NCI-H526 treated with DMSO at 0.1 percent for 48 hours (cell line): ENCODE results near the gene GNG2.

Experiments used
- DNase-seq: peaks from one replicate; lab custom pipeline; 2025; lab: John Stamatoyannopoulos, UW

Gene GNG2

GRCh38 chr14:51942971-51943370 lies 82.6 kb downstream of the GNG2 start:
- no peak for DNase-seq

DNA sequence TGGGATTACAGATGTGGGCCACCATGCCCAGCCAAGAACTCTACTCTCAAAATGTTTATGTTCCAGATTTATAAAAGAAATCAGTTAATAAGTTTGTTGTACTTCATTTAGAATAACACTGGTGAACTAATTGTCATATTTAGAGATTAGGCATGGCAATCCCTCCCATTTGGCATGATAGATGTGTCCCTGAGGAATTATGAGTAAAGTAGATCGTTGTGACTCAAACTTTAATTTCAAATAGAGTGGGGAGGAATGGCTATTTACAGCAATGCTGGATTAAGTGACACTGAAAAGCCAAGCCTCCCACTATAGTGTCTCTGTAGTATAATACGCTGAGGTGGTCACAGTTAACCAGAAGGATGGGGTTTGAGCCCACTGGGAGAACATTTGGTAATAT lies 89.6 kb downstream of the GNG2 start:
- DNase-seq = no peak

DNA sequence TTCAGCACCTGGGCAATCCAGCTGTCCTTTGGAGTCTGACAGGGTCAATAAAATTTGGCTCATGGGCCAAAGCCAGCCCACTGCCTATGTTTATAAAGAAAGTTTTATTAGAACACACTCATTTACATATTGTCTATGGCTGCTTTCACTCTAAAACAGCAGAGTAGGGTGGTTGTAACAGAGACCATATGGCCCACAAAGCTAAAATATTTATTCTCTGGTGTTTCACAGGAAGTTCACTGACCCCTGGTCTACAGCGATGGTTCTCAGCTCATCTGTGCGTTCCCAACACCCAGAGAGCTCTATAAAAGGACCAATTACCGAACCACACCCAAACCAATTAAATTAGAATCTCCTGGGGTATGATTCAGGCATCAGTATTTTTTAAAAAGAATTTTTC lies 91.2 kb downstream of the GNG2 start:
- no peak for DNase-seq

DNA sequence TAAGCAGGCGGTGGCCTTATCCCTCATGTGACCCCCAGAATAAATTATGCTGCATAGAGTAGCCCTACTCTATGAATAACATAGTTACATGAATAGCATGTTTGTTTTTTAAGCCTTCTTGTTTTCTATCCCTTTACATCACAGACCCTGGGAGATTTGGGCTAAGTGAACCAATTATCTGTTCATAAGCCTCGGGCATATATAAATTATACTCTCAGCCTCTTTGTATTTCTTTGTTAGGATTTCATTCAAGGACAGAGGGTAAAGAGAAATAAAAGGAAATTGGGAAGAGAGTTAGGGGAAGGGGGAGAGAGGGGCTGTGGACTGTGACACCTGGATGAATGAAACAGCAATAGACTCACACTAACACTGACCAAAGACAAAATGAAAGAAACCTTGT lies 93.6 kb downstream of the GNG2 start:
- DNase-seq = no peak

GRCh38 chr14:51954657-51955056 lies 94.2 kb downstream of the GNG2 start:
- DNase-seq = no peak

DNA sequence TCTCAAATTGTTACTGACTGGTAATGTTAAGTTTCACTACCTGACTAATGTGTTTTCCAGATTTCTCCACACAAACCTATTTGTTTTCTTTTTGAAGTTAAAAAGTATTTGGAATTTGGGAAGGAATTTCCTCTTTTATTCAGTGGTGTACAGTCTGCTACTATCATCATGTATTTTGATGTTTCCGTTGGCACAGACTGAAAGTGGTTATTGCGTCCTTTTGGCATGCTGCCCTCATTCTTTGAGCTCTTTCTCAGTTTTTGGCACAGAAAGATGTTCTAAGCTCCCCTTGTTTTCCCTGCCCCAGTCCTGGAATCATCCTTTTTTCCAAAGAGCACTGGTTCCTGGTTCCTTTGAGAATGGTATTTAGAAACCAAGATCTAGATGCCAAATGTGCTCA lies 97.5 kb downstream of the GNG2 start:
- no peak for DNase-seq

DNA sequence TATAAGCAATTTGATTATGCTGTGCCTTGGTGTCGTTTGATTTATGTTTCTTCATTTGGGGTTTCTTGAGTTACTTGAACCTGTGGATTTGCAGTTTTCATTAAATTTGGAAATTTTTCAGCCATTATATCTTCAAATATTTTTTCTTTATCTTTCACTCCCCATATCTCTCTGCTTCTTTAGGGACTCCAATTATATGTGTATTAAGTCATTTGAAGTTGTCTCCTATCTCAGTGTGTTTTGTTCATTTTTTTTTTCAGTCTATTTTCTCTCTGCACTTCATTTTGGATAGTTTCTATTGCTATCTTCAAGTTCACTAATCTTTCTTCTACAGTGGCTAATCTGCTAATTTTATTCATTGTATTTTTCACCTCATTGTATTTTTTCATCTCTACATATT lies 99.5 kb downstream of the GNG2 start:
- DNase-seq = no peak

DNA sequence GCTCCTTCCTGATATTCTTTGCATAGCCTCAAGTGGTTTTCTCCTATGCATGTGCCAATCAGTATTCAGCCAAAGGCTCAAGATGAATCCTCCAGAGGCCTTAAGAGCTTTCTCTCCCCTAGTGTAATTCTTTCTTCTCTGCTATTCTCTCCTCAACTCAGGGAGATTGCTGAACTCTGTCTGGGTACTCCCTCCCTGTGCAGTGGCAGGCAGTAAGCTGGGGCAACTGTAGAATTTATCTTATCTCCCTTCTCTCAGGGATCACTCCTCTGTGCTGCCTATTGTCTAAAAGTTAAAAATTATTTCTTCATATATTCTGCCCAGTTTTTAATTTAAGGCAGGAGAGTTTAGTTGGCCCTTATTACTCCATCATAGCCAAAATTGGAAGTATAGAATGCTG lies 100.5 kb downstream of the GNG2 start:
- no peak for DNase-seq

- no peak for DNase-seq
Measured at GRCh38 chr14:51962711-51963110, 102.3 kb downstream of the GNG2 start.

DNA sequence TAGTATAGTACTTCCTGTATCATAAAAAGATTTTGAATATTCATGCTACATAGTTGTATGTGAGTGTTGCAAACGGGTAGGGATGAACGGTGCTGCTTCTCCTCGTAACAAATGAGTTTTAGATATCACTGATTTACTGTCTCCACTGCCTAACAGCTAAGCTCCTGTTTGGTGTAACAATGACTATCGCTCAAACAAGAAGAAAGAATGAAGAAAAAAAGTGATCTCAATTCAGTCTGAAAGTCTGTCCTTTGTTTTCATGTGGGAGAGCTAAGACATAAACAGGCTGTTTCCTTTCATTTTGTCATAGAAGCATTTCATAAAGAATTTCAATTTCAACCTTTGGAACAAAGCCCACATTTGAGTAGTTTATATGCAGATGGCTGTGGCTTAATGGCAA lies 102.9 kb downstream of the GNG2 start:
- DNase-seq = no peak

GRCh38 chr14:51967521-51967920 lies 107.1 kb downstream of the GNG2 start:
- no peak for DNase-seq

DNA sequence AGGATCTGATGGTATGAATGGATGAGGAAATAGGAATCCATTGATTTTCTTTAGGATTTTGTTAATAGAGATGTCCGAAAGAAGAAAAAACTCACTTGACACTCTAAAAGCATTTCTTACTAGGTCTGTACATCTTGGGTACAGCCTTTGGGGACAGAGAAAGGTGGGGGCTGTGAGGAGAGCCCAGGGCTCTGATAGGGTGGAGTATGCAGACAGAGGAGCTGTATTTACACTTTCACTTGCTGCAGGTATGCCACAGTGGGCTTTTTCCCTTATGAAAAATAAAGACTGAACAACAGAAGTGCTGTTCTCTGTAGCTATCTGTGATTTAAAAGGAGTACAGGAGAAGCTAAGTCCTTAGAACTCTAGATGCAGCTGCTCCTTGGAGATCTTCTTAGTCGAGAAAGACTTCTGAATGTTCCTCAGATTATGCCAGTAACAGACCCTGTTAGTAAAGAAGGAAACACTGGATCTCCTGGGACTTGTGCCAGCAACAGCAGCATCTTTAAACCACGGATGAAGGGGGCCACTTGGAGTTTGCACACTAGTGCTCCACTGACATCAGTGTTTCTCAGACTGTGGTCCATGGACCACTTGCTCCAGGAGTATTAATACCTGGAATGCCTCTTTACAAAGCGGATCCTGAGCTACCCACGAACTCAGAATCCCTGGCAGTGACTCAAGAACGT lies 109.6 kb downstream of the GNG2 start:
- no peak for DNase-seq

- DNase-seq = no peak
Measured at GRCh38 chr14:51972566-51972965, 112.2 kb downstream of the GNG2 start.

DNA sequence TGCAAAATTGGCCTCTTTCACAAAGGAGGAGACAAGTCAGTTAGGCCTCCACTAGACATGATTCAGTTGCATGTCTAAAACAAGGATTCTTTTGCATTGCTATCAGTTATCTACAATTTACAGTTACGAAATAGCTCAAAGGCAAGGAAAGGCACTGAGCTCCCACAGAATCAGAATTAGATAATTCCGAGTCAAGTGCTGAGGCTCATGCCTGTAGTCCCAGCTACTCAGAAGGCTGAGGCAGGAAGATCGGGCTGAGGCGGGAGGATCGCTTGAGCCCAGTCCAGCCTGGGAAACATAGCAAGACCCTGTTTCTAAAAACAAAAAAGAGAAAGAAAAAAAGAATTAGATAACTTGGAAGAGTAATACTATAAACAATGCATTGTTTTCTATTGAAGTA lies 116.7 kb downstream of the GNG2 start:
- DNase-seq = no peak

- DNase-seq = no peak
Measured at GRCh38 chr14:51978681-51979085, 118.3 kb downstream of the GNG2 start.

GRCh38 chr14:51979088-51979709 lies 118.8 kb downstream of the GNG2 start:
- peak; percentile 15 for DNase-seq

DNA sequence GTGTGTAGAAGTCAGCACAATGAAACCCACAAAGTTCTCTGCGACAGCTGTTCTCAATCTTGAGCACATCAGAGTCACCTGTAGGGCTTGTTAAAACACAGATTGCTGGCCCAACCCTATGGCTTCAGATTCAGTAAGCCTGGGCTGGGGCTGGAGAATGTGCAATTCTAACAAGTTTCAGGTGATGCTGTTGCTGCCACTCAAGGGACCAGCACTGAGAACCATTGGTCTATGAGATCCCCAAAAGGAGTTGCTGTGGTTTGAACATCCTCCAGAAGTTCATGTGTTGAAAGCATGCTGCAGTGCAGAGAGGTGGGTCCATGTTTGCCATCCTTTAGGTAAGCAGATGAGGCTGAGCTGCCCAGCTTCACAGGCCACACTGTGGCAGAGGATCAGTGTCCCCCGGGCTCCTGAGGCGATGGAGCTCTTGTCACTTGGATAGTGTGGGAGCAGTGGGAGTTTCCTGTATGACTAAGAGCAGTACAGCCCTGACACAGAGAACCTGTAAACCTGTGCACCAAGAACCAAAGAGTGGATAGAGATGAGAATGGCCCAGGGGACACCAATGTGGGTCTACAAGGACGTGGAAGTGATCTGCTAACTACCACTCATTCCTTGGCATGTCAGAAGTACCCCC lies 120.9 kb downstream of the GNG2 start:
- no peak for DNase-seq

DNA sequence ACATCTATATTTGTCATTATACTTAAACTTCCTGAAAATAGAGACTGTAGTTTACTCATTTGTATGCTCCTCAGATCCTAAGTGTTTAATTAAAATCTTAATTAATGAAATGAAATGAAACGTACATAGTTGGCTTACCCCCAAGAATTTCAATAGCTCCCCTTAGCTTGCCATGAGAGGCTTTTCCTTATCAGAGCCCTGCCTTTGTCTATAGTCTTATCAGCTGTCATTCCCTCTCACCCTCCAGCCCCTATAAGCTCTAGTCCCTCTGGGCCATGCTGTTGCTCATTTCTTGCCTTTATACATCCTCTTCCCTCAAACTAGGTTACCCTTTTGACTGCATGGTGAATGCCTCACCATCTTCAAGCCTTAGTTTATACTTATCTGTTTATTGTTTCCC lies 127.8 kb downstream of the GNG2 start:
- no peak for DNase-seq

DNA sequence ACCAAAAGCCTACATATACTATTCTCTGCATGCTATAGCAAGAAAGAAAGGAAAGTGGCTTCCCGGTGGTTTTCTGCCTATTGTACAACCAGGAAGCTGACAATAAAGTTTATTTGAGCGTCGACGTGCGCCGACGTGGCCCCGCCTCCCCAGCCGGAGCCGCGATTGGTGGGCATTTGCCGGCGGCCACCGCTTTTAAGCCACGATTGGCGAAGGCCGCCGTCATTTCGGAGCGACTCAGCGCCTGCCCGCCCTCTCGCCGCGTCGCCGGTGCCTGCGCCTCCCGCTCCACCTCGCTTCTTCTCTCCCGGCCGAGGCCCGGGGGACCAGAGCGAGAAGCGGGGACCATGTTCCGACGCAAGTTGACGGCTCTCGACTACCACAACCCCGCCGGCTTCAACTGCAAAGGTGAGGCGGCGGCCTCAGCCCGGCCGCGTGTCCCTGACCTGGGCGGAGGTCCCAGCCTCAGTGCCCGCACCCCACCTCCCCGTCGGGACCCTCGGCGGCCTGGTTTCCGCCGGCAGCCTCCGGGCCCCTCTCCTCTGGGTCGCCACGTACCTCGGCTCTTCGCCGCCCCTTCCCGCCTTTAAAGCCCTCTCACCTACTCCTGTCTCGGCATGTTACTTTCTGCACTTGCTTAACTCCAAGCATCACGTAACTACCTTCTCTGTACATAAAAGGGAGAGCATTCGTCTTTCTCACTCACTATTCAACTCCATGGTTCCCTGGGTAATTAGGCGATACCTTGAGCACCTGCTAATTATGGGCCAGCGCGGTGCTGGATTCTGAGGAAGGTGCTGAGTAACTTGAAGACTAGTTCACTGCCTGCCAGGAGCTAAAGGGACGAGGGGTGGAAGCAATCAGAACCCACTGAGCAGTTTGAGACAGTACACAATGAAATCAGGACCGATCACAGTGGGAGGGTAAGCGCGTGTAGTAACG lies 129.2 kb downstream of the GNG2 start, which contains the start of gene RTRAF:
Gene RTRAF, plus strand, starts transcription at position 254 of the 942 bp plus-strand sequence. Its CDS starts 94 bp downstream, at position 348.
- DNase-seq = peak; percentile 87

- no peak for DNase-seq
Measured at GRCh38 chr14:51990488-51990887, 130.1 kb downstream of the GNG2 start.

DNA sequence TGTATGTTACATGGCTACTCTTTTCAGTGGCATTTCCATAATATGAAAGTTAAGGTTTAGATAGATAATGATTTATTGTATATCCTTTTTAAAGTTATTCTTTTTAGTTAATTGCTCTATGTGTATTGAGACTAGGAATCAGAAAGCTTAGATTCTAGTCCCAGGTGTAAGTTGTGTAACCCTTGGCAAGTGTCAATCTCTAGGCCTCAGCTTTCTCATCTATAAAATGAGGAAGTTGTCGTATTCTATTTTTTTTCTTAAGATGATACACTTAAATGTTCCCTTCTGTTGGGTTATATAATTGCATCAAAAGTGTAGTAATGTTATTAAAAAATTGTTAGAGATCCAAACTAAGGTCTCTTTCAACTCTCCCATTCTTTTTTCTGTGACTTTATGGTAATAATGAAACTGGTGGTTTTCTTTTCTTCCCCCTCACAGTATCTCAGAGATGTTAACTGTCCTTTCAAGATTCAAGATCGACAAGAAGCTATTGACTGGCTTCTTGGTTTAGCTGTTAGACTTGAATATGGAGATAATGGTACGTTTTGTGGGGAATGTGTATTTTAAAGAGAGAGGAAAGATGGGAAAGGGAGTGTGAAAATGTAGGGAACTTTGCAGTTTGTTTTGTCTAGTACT lies 133.0 kb downstream of the GNG2 start:
- no peak for DNase-seq
